Panc1 (cell line): ENCODE results near the gene TNFSF9. TPM values are rescaled to one million over a fixed set of nuclear protein-coding genes. Genes with fewer than 3 reads are reported as not detected.

Experiments used
- ATAC-seq: fragments of 200-7000 bp; cut with Tn5 transposase; 2 replicates; pipeline ENCODE4 v1.9.1; 2020; ENCODE audit warnings: mild to moderate bottlenecking, moderate library complexity
- BruUV-seq: library from RNA; stranded (reverse); fragments of 400-500 nt; replicated peaks from 2 replicates; lab custom pipeline; 2021; lab: Mats Ljungman, UMichigan
- CTCF ChIA-PET: fragments of 300-600 bp; sonication (Branson Sonifier 250); formaldehyde crosslinking; loops from one replicate; lab custom pipeline; 2022; ENCODE audit warnings: antibody characterized with exemption; lab: Charles Lee
- POLR2A ChIA-PET: fragments of 300-600 bp; sonication (Branson Sonifier 250); formaldehyde crosslinking; loops from one replicate; lab custom pipeline; 2022; ENCODE audit warnings: antibody characterized with exemption; lab: Charles Lee
- DNase-seq: peaks from one replicate; pipeline ENCODE4 v3.0.0-alpha.2; 2010; ENCODE audit warnings: low read depth, low spot score
- H3K27ac ChIP-seq: 2 replicates; pipeline ENCODE4 v1.5.1; 2011; ENCODE audit warnings: mild to moderate bottlenecking, low read length, inconsistent platforms
- H3K27me3 ChIP-seq: fragments of 200-500 bp; sonication (Bioruptor generic); 2 replicates; pipeline ENCODE4 v1.6.0; 2014; ENCODE audit warnings: low read length, inconsistent platforms; ENCODE audit not compliant: control insufficient read depth, insufficient read depth
- H3K36me3 ChIP-seq: fragments of 200-500 bp; sonication (Bioruptor generic); 2 replicates; pipeline ENCODE4 v1.5.1; 2014; ENCODE audit warnings: inconsistent platforms, mild to moderate bottlenecking, low read length, moderate library complexity; ENCODE audit not compliant: control insufficient read depth, insufficient read depth
- H3K4me1 ChIP-seq: 2 replicates; pipeline ENCODE4 v1.5.1; 2011; ENCODE audit warnings: inconsistent platforms, mild to moderate bottlenecking, low read length, moderate library complexity; ENCODE audit not compliant: control insufficient read depth, insufficient read depth
- H3K4me3 ChIP-seq, 2 experiments: 2 replicates each; pipeline ENCODE4 v1.5.1; 2011 to 2012; ENCODE audit warnings: low read depth in 2 of 2, low read length in 2 of 2, mild to moderate bottlenecking in 2 of 2, inconsistent platforms in 1 of 2, moderate library complexity in 1 of 2
- H3K9me3 ChIP-seq: fragments of 200-500 bp; sonication (Bioruptor generic); 2 replicates; pipeline ENCODE4 v1.5.1; 2014; ENCODE audit warnings: low read depth, mild to moderate bottlenecking, inconsistent platforms, low read length, moderate library complexity; ENCODE audit not compliant: control insufficient read depth, insufficient read depth
- CTCF ChIP-seq: fragments of 450-650 bp; IDR thresholded peaks from 2 replicates; pipeline ENCODE4 v1.5.1; 2017; ENCODE audit warnings: mild to moderate bottlenecking
- POLR2AphosphoS5 ChIP-seq: IDR thresholded peaks from 2 replicates; pipeline ENCODE4 v1.6.1; 2012; ENCODE audit warnings: mild to moderate bottlenecking, low read depth, low read length, moderate library complexity
- REST ChIP-seq, 2 experiments: IDR thresholded peaks; 2 replicates each; pipeline ENCODE4 v1.6.1; 2011 to 2012; ENCODE audit warnings: low read depth in 2 of 2, control low read depth in 1 of 2, low read length in 1 of 2, mild to moderate bottlenecking in 1 of 2, moderate library complexity in 1 of 2; ENCODE audit not compliant: insufficient read depth in 1 of 2
- SIN3A ChIP-seq: IDR thresholded peaks from 2 replicates; pipeline ENCODE4 v1.6.1; 2012; ENCODE audit warnings: low read depth, mild to moderate bottlenecking, low read length, moderate library complexity, borderline replicate concordance; ENCODE audit not compliant: insufficient read depth
- TCF7L2 ChIP-seq: IDR thresholded peaks from 2 replicates; pipeline ENCODE4 v1.6.1; 2011; ENCODE audit warnings: mild to moderate bottlenecking, low read depth, low read length, inconsistent platforms
- in situ Hi-C: cut with HindIII; loops from 2 replicates; pipeline ENCODE4 v1.10.0; 2016; ENCODE audit warnings: low sequenced_read_pairs, low pct_unique_long_range_greater_than_20kb
- intact Hi-C: fragments of 100-400 bp; cut with micrococcal nuclease; formaldehyde crosslinking; loops from one replicate; pipeline ENCODE4 v1.10.0; 2022; ENCODE audit not compliant: unreplicated experiment
- total RNA-seq: library from RNA; stranded (reverse); gene quantifications from one replicate; pipeline ENCODE4 v1.2.1, GENCODE V29; 2021; ENCODE audit not compliant: unreplicated experiment

Gene TNFSF9
- total RNA-seq, 1 experiment from 2014 or later, result 2.9 TPM

- TF ChIP-seq TCF7L2 (no peak), SIN3A (no peak), REST (IDR thresholded peaks at IDR 0.05; ENCODE audit: insufficient read depth in 1 of 2, low read depth in 2 of 2, low read length in 1 of 2) (no peak), POLR2AphosphoS5 (no peak), CTCF (no peak)
- Histone ChIP-seq H3K9me3 (no peaks in the 10 kb centered on the region), H3K36me3 (no peaks in the 10 kb centered on the region; the same call in 1 of the 2 replicates), H3K4me3 (no peak overlapping the region), H3K4me1 (peaks cover 10% of the 10 kb centered on the region), H3K27ac (no peak overlapping the region), H3K27me3 (no peaks in the 10 kb centered on the region)
- ChIA-PET CTCF (no interaction called here), POLR2A (no interaction called here)
- BruUV-seq, result no TSS peak
- DNase-seq, result no peak
- in situ Hi-C loops (no loop called here), intact Hi-C loops (no loop called here)
- ATAC-seq, result no peak
Measured at GRCh38 chr19:6533746-6534418, 3.1 kb downstream of the TNFSF9 start.

- intact Hi-C loops, result no loop called here
- CTCF ChIA-PET, result interaction anchor here (0.6 kb wide), 1 partner anchor 505 kb away, joined by 6 read pairs; no protein-coding TSS in a partner anchor
- POLR2A ChIA-PET, result no interaction called here
- no peak overlapping the region for H3K4me3 ChIP-seq
- TF ChIP-seq CTCF (no peak), REST (IDR thresholded peaks at IDR 0.05; ENCODE audit: insufficient read depth in 1 of 2, low read depth in 2 of 2, low read length in 1 of 2) (no peak), POLR2AphosphoS5 (no peak), TCF7L2 (no peak), SIN3A (no peak)
- in situ Hi-C loops, result no loop called here
- no peak for DNase-seq
- no peak for ATAC-seq
- no TSS peak for BruUV-seq
- H3K4me1 ChIP-seq, result peaks cover 10% of the 10 kb centered on the region
- no peaks in the 10 kb centered on the region for H3K9me3 ChIP-seq
- no peaks in the 10 kb centered on the region; the same call in 1 of the 2 replicates for H3K36me3 ChIP-seq
- H3K27me3 ChIP-seq, result no peaks in the 10 kb centered on the region
- no peak overlapping the region for H3K27ac ChIP-seq
Measured at GRCh38 chr19:6534451-6535093, 3.7 kb downstream of the TNFSF9 start.
